A172 (cell line): ENCODE data around the gene NHERF2. TPM values are rescaled to one million over a fixed set of nuclear protein-coding genes. Genes with fewer than 3 reads are reported as not detected.
A peak's percentile ranks its signal among the peaks of the same experiment; 100 is the strongest.

Experiments used
- DNase-seq: peaks from one replicate; pipeline ENCODE4 v3.0.0-alpha.2; 2015; ENCODE audit warnings: low spot score
- total RNA-seq: library from RNA; depleted of rRNA; stranded (reverse); fragments of >200 nt; shearing (Covaris generic); gene quantifications from 2 replicates; pipeline ENCODE4 v1.2.3, GENCODE V29; 2014; rRNA removed

Gene NHERF2
- total RNA-seq, 1 experiment from 2014 or later = 154 TPM

DNA sequence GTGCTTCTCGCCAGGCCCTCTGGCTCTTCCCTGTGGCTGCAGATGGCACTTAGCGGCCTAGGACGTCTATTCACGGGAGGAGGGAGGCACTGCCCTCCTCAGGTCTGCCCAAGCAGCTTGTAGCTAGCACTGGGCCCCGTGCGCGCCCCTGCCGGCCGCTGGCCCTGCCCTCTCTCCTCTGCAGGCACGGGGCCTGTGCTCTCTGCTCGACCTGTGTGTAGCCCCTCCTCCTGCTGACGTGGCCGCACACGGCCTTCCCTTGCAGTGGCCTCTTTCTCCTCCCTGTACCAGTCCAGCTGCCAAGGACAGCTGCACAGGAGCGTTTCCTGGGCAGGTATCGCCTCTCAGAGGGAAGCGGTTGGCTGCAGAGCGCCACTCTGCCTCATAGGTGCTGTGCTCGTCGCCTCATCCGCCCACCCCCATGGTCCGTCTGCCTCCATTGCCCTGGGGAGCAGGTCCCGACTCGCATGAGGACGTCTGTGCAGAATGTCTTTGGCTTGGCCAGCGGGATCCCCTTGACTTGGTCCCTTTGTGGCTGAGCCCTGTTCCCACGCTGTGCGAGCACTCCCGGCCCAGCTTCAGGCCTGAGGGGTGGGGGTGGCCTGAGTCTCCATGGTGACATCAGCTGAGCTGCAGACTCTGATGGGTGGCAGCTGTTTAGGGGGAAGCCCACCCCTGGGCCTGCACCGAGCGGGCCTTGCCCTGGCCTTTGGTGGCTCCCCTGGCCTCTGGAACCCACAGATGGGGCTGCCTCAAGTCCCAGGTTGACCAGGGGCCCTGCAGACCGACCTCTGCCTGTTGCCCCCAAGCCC lies 55.7 kb downstream of the NHERF2 start:
- DNase-seq = no peak

- DNase-seq = no peak
Measured at GRCh38 chr16:2082983-2083364, 56.3 kb downstream of the NHERF2 start.

DNA sequence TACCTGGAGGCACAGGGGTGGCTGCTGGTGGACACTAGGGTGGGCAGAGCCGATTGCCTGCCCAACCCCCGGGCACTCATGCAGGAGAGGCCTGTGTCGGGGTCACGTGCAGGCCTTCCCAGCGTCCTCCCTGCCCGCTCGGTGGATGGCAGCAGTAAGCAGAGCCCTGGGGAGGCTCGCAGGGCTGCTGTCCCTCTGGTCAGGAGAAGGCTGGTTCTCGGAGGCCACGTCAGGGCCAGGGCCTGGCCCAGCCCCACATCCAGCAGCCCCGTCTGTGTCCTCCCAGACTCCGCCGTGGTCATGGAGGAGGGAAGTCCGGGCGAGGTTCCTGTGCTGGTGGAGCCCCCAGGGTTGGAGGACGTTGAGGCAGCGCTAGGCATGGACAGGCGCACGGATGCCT lies 56.7 kb downstream of the NHERF2 start:
- DNase-seq = no peak

DNA sequence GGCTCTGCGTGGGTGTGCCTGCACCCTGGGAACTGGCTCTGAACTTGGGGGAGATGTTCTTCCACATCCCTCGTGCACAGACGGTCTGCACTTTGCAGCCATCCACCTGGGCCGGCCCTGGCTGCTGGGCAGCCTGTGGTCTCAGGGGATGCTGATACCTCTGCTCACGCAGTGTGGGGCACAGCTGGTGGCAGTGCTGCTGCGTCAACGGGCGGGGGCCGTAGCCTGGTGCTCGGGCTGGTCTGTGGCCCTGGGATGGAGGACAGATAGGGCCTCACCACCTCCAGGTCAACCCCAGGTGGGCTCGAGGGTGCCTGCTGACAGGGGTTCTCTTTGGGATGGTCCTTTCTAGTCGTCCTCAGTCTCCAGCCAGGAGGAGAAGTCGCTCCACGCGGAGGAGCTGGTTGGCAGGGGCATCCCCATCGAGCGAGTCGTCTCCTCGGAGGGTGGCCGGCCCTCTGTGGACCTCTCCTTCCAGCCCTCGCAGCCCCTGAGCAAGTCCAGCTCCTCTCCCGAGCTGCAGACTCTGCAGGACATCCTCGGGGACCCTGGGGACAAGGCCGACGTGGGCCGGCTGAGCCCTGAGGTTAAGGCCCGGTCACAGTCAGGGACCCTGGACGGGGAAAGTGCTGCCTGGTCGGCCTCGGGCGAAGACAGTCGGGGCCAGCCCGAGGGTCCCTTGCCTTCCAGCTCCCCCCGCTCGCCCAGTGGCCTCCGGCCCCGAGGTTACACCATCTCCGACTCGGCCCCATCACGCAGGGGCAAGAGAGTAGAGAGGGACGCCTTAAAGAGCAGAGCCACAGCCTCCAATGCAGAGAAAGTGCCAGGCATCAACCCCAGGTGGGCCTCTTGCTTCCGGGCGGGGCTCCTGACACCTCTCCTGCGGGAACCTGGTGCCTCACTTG lies 57.4 kb downstream of the NHERF2 start:
- no peak for DNase-seq

DNA sequence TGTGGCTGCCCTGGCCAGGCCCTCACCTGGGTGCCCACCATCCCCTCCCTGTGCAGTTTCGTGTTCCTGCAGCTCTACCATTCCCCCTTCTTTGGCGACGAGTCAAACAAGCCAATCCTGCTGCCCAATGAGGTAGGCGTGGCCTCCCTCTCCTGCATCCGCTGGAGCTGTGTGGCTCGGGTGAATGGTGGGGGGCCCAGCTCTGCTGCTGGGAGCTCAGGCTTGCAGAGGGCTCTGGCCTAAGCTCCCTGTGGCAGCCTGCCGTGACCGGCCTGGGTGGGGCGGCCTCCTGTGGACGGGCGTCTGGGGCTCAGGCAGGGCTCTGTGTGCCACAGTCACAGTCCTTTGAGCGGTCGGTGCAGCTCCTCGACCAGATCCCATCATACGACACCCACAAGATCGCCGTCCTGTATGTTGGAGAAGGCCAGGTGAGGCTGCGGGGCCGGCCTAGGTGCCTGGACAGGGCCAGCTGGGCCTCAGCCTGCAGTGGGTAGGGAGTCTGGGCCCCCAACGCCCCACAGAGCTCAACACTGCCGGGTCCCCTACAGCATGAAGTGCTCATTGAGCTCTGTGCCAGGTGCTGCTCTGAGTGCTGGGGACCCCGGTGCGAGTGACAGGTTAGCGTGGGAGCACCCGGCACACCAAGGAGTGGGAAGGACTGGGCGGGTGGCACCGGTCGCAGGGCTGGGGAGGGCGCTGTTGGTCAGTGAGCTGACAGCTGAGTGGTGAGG lies 58.4 kb downstream of the NHERF2 start:
- DNase-seq = no peak

DNA sequence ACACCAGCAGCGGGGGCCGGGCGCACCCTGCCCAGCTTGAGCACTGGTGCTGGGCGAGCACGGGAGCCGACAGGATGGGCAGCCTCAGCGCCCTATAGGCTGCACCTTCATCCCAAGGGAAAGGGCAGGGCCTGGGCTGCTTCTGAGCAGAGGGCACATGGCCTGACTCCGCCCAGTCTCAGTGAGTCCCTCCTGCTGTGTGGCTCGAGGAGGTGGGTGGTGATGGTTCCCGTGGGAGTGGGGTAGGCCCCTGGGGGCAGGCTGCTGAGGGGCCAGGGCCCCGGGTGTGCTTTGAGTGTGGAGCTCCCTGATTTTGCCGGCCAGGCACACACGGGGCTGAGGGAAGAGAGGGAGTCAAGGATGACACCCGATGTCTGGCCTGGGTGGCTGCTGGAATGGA lies 59.0 kb downstream of the NHERF2 start:
- DNase-seq = peak; percentile 39

- DNase-seq = no peak
Measured at GRCh38 chr16:2086106-2086742, 59.5 kb downstream of the NHERF2 start.

- DNase-seq = no peak
Measured at GRCh38 chr16:2086812-2087747, 60.4 kb downstream of the NHERF2 start.

DNA sequence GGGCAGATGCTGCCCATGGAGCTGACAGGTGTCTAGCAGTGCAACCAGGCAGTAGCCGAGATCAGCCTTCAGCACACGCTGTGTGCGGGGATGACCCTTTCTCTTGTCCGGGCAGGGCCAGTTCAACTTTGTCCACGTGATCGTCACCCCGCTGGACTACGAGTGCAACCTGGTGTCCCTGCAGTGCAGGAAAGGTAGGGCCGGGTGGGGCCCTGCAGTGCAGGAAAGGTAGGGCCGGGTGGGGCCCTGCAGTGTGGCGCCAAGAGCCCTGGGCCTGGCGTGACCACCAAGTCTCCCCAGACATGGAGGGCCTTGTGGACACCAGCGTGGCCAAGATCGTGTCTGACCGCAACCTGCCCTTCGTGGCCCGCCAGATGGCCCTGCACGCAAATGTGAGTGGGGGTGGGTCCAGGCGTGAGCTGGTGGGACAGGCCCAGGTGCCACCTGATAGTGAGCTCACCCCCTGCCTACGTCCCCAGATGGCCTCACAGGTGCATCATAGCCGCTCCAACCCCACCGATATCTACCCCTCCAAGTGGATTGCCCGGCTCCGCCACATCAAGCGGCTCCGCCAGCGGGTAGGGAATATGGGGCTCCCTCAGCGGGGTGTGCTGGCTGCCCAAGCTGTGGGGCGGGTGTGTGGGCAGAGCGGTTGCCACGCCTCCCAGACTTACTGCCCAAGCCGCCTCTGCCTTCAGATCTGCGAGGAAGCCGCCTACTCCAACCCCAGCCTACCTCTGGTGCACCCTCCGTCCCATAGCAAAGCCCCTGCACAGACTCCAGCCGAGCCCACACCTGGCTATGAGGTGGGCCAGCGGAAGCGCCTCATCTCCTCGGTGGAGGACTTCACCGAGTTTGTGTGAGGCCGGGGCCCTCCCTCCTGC lies 61.3 kb downstream of the NHERF2 start:
- no peak for DNase-seq

Other genes with a start within 250 kb of the NHERF2 start
- 36.7 and 37.9 TPM in 2 replicates for gene SPSB3, start 244.3 kb upstream of the NHERF2 start, total RNA-seq
- gene NUBP2, start 243.9 kb upstream of the NHERF2 start, total RNA-seq = 161 and 195 TPM in 2 replicates
- not detected in 2 replicates for gene IGFALS, start 233.2 kb upstream of the NHERF2 start, total RNA-seq
- gene HAGH, start 200.1 kb upstream of the NHERF2 start, total RNA-seq = 85.2 and 163 TPM in 2 replicates
- gene FAHD1, start 199.7 kb upstream of the NHERF2 start, total RNA-seq = 77.1 and 89.7 TPM in 2 replicates
- 0.38 TPM in 1 of 2 replicates, not detected in the other for gene MEIOB, start 154.7 kb upstream of the NHERF2 start, total RNA-seq
- gene HS3ST6, start 108.5 kb upstream of the NHERF2 start, total RNA-seq = not detected in 2 replicates
- 15.6 and 22.5 TPM in 2 replicates for gene MSRB1, start 83.7 kb upstream of the NHERF2 start, total RNA-seq
- 0.67 TPM in 1 of 2 replicates, not detected in the other for gene RPL3L, start 72.2 kb upstream of the NHERF2 start, total RNA-seq
- 367 and 415 TPM in 2 replicates for gene NDUFB10, start 67.4 kb upstream of the NHERF2 start, total RNA-seq
- 1,909 and 2,123 TPM in 2 replicates for gene RPS2, start 62.1 kb upstream of the NHERF2 start, total RNA-seq
- 0.17 TPM in 1 of 2 replicates, not detected in the other for gene RNF151, start 60.0 kb upstream of the NHERF2 start, total RNA-seq
- 73.6 and 82.8 TPM in 2 replicates for gene TBL3, start 54.8 kb upstream of the NHERF2 start, total RNA-seq
- 0.19 TPM in 1 of 2 replicates, not detected in the other for gene NOXO1, start 45.4 kb upstream of the NHERF2 start, total RNA-seq
- gene GFER, start 42.7 kb upstream of the NHERF2 start, total RNA-seq = 24.1 and 36.1 TPM in 2 replicates
- gene SYNGR3, start 36.9 kb upstream of the NHERF2 start, total RNA-seq = 21.8 and 29.3 TPM in 2 replicates
- gene ZNF598, start 17.1 kb upstream of the NHERF2 start, total RNA-seq = 23.5 and 26.9 TPM in 2 replicates
- gene NPW, start 7.1 kb upstream of the NHERF2 start, total RNA-seq = 0.14 TPM in 1 of 2 replicates, not detected in the other
- 67.8 and 77.4 TPM in 2 replicates for gene NTHL1, start 20.9 kb downstream of the NHERF2 start, total RNA-seq
- gene TSC2, start 21.1 kb downstream of the NHERF2 start, total RNA-seq = 46.3 and 47.7 TPM in 2 replicates
- 46.4 and 71.1 TPM in 2 replicates for gene PKD1, start 109.0 kb downstream of the NHERF2 start, total RNA-seq
- gene RAB26, start 121.7 kb downstream of the NHERF2 start, total RNA-seq = not detected in 2 replicates
- gene TRAF7, start 128.9 kb downstream of the NHERF2 start, total RNA-seq = 97.7 and 107 TPM in 2 replicates
- 0.46 and 1.5 TPM in 2 replicates for gene CASKIN1, start 169.7 kb downstream of the NHERF2 start, total RNA-seq
- gene MLST8, start 178.6 kb downstream of the NHERF2 start, total RNA-seq = 43.2 and 64.5 TPM in 2 replicates
- 7.0 and 7.5 TPM in 2 replicates for gene BRICD5, start 184.0 kb downstream of the NHERF2 start, total RNA-seq
- 35.4 and 43.4 TPM in 2 replicates for gene PGP, start 187.9 kb downstream of the NHERF2 start, total RNA-seq
- gene E4F1, start 196.7 kb downstream of the NHERF2 start, total RNA-seq = 27.0 and 29.9 TPM in 2 replicates
- gene DNASE1L2, start 209.5 kb downstream of the NHERF2 start, total RNA-seq = 2.5 and 3.8 TPM in 2 replicates
- gene ECI1, start 224.7 kb downstream of the NHERF2 start, total RNA-seq = 50.6 and 73.8 TPM in 2 replicates
- gene RNPS1, start 241.2 kb downstream of the NHERF2 start, total RNA-seq = 226 and 239 TPM in 2 replicates